ENCODE results near the gene PPP2R1B.
"Not testable (repeated sequence)": the region's sequence is repeated elsewhere in the genome, so short reads cannot be mapped to it uniquely, and the experiment has no call there.

The PPP2R1B gene

GRCh38 chr11:111782109-111782741 lies 16.0 kb upstream of the PPP2R1B start:
- no peak for DNase-seq

GRCh38 chr11:111779118-111779517 lies 12.9 kb upstream of the PPP2R1B start:
- no peak for DNase-seq

- no peak for DNase-seq
These were observed 11.9 kb upstream of the PPP2R1B start for GRCh38 chr11:111778047-111778558.

GRCh38 chr11:111777094-111778046 lies 11.2 kb upstream of the PPP2R1B start:
- DNase-seq = peak; percentile 45 to 59

GRCh38 chr11:111776398-111777093 lies 10.4 kb upstream of the PPP2R1B start:
- DNase-seq = no peak

GRCh38 chr11:111774955-111775710 lies 8.9 kb upstream of the PPP2R1B start:
- DNase-seq = no peak

GRCh38 chr11:111772535-111772934 lies 6.3 kb upstream of the PPP2R1B start:
- no peak for DNase-seq

GRCh38 chr11:111771205-111771604 lies 5.0 kb upstream of the PPP2R1B start:
- DNase-seq = not testable (repeated sequence)

- DNase-seq = no peak
These were observed 4.5 kb upstream of the PPP2R1B start for GRCh38 chr11:111770581-111771134.

GRCh38 chr11:111766834-111767142 lies 599 bp upstream of the PPP2R1B start:
- no peak for DNase-seq

GRCh38 chr11:111765320-111765983 lies 737 bp downstream of the PPP2R1B start:
- no peak for DNase-seq

GRCh38 chr11:111764621-111765020 lies 1.6 kb downstream of the PPP2R1B start:
- no peak for DNase-seq

GRCh38 chr11:111762981-111763643 lies 3.1 kb downstream of the PPP2R1B start:
- no peak for DNase-seq

- DNase-seq = no peak
These were observed 3.7 kb downstream of the PPP2R1B start for GRCh38 chr11:111762526-111762925.

- no peak for DNase-seq
These were observed 5.2 kb downstream of the PPP2R1B start for GRCh38 chr11:111761036-111761435.

GRCh38 chr11:111759778-111760407 lies 6.3 kb downstream of the PPP2R1B start:
- DNase-seq = no peak

- DNase-seq = no peak
These were observed 6.8 kb downstream of the PPP2R1B start for GRCh38 chr11:111759376-111759775.

- no peak for DNase-seq
These were observed 10.1 kb downstream of the PPP2R1B start for GRCh38 chr11:111756097-111756496.

- DNase-seq = no peak
These were observed 16.5 kb downstream of the PPP2R1B start for GRCh38 chr11:111749646-111750045.

- no peak for DNase-seq
These were observed 18.0 kb downstream of the PPP2R1B start for GRCh38 chr11:111748035-111748804.
